CD8-positive, alpha-beta memory T cell (primary cell): ENCODE data around the gene CSTPP1. TPM values are rescaled to one million over a fixed set of nuclear protein-coding genes. Genes with fewer than 3 reads are reported as not detected.

Source experiments
- CTCF ChIA-PET: fragments of 350-600 bp; sonication (Branson Sonifier 250); formaldehyde crosslinking; loops from one replicate; lab custom pipeline; 2021; ENCODE audit warnings: antibody characterized with exemption; lab: Charles Lee
- POLR2A ChIA-PET: fragments of 350-600 bp; sonication (Branson Sonifier 250); formaldehyde crosslinking; loops from one replicate; lab custom pipeline; 2021; ENCODE audit warnings: antibody characterized with exemption; lab: Charles Lee
- DNase-seq, 5 donors: peaks; one replicate each; pipeline versions ENCODE4 v3.0.0 to v3.0.0-alpha.2; 2020 to 2022; ENCODE audit warnings: mixed read lengths in 1 of 5
- H3K27ac ChIP-seq: one replicate; pipeline ENCODE4 v1.7.0; 2013; ENCODE audit warnings: low read depth, mild to moderate bottlenecking, low read length, moderate library complexity
- H3K27me3 ChIP-seq: 2 replicates; pipeline ENCODE4 v1.7.0; 2013; ENCODE audit warnings: low read length, mild to moderate bottlenecking; ENCODE audit not compliant: insufficient read depth, poor library complexity, severe bottlenecking
- H3K36me3 ChIP-seq: 2 replicates; pipeline ENCODE4 v1.7.0; 2013; ENCODE audit warnings: mild to moderate bottlenecking, low read length, moderate library complexity; ENCODE audit not compliant: insufficient read depth
- H3K4me1 ChIP-seq: 2 replicates; pipeline ENCODE4 v1.7.0; 2013; ENCODE audit warnings: mild to moderate bottlenecking, low read length, moderate library complexity; ENCODE audit not compliant: insufficient read depth
- H3K4me3 ChIP-seq: 2 replicates; pipeline ENCODE4 v1.7.0; 2013; ENCODE audit warnings: mild to moderate bottlenecking, low read length
- H3K9me3 ChIP-seq: 2 replicates; pipeline ENCODE4 v1.7.0; 2013; ENCODE audit warnings: mild to moderate bottlenecking, low read length
- H3K27ac Mint-ChIP-seq, 8 donors: one replicate each; pipeline ENCODE4 v1.8.0; 2020 to 2021; ENCODE audit warnings: mixed read lengths in 8 of 8, mild to moderate bottlenecking in 6 of 8, inconsistent platforms in 3 of 8, moderate library complexity in 3 of 8
- H3K27me3 Mint-ChIP-seq, 2 donors: one replicate each; pipeline ENCODE4 v1.8.0; 2020 to 2021; ENCODE audit warnings: mixed read lengths in 2 of 2, mild to moderate bottlenecking in 1 of 2, moderate library complexity in 1 of 2
- H3K36me3 Mint-ChIP-seq, 3 donors: one replicate each; pipeline ENCODE4 v1.8.0; 2020 to 2021; ENCODE audit warnings: mixed read lengths in 3 of 3, inconsistent platforms in 1 of 3, mild to moderate bottlenecking in 1 of 3
- H3K4me1 Mint-ChIP-seq, 3 donors: one replicate each; pipeline ENCODE4 v1.8.0; 2020 to 2021; ENCODE audit warnings: mixed read lengths in 3 of 3, inconsistent platforms in 1 of 3, mild to moderate bottlenecking in 1 of 3
- H3K4me3 Mint-ChIP-seq, 7 donors: one replicate each; pipeline ENCODE4 v1.8.0; 2020 to 2021; ENCODE audit warnings: mixed read lengths in 7 of 7, mild to moderate bottlenecking in 6 of 7, moderate library complexity in 4 of 7, inconsistent platforms in 2 of 7
- H3K9me3 Mint-ChIP-seq, 5 donors: one replicate each; pipeline ENCODE4 v1.8.0; 2020 to 2022; ENCODE audit warnings: mixed read lengths in 5 of 5, mild to moderate bottlenecking in 3 of 5, moderate library complexity in 2 of 5, inconsistent platforms in 1 of 5
- polyA plus RNA-seq: library from polyadenylated mRNA; unstranded; fragments of 300-500 nt; fragmentation: Illumina TruSeq; gene quantifications from one replicate; pipeline ENCODE4 v1.2.3, GENCODE V29; 2021
- total RNA-seq, 2 experiments: library from RNA; stranded (reverse); gene quantifications; one replicate each; pipeline ENCODE4 v1.2.3, GENCODE V29; 2021

Gene CSTPP1
- total and polyA plus RNA-seq, 3 experiments from 2014 or later = 16.9 to 19.7 (median 18.4) TPM

GRCh38 chr11:46977038-46977813, 40.7 kb downstream of the CSTPP1 start:
- Mint-ChIP-seq H3K4me1 (peaks cover 12 to 18% (median 17%) of the 10 kb centered on the region in 3 donors), H3K27ac (peak overlapping the region in 1 of 8 donors; percentile 26), H3K9me3 (no peaks in the 10 kb centered on the region), H3K36me3 (peaks cover 0 to 6% (median 2%) of the 10 kb centered on the region in 3 donors), H3K4me3 (no peak overlapping the region), H3K27me3 (no peaks in the 10 kb centered on the region)
- DNase-seq = no peak
- no peaks in the 10 kb centered on the region for H3K9me3 ChIP-seq
- POLR2A ChIA-PET = no interaction called here
- no peaks in the 10 kb centered on the region for H3K4me1 ChIP-seq
- H3K36me3 ChIP-seq = no peaks in the 10 kb centered on the region
- no peaks in the 10 kb centered on the region for H3K27me3 ChIP-seq
- CTCF ChIA-PET = no interaction called here
- no peak overlapping the region for H3K27ac ChIP-seq
- no peak overlapping the region for H3K4me3 ChIP-seq

GRCh38 chr11:46978005-46978491, 41.5 kb downstream of the CSTPP1 start:
- ChIA-PET POLR2A (no interaction called here), CTCF (no interaction called here)
- no peak overlapping the region for H3K27ac Mint-ChIP-seq

GRCh38 chr11:46979358-46979757, 42.8 kb downstream of the CSTPP1 start:
- CTCF ChIA-PET = no interaction called here
- POLR2A ChIA-PET = no interaction called here
- H3K27me3 ChIP-seq = no peaks in the 10 kb centered on the region
- Mint-ChIP-seq H3K27ac (no peak overlapping the region), H3K4me1 (peaks cover 12 to 18% (median 17%) of the 10 kb centered on the region in 3 donors), H3K4me3 (peak overlapping the region in 1 of 7 donors; percentile 33), H3K27me3 (no peaks in the 10 kb centered on the region), H3K9me3 (no peaks in the 10 kb centered on the region), H3K36me3 (peaks cover 0 to 1% (median 0%) of the 10 kb centered on the region in 3 donors)
- no peak for DNase-seq
- no peak overlapping the region for H3K27ac ChIP-seq
- no peaks in the 10 kb centered on the region for H3K4me1 ChIP-seq
- H3K36me3 ChIP-seq = no peaks in the 10 kb centered on the region
- H3K4me3 ChIP-seq = no peak overlapping the region
- no peaks in the 10 kb centered on the region for H3K9me3 ChIP-seq

More at GRCh38 chr11:46978005-46978491, 41.5 kb downstream of the CSTPP1 start:
- no peaks in the 10 kb centered on the region for H3K36me3 ChIP-seq
- no peaks in the 10 kb centered on the region for H3K27me3 ChIP-seq
- H3K4me3 ChIP-seq = no peak overlapping the region
- H3K9me3 Mint-ChIP-seq = no peaks in the 10 kb centered on the region
- H3K9me3 ChIP-seq = no peaks in the 10 kb centered on the region
- H3K4me1 Mint-ChIP-seq = peaks cover 12 to 18% (median 17%) of the 10 kb centered on the region in 3 donors
- no peaks in the 10 kb centered on the region for H3K4me1 ChIP-seq
- H3K27ac ChIP-seq = no peak overlapping the region
- H3K4me3 Mint-ChIP-seq = no peak overlapping the region
- no peaks in the 10 kb centered on the region for H3K27me3 Mint-ChIP-seq
- no peak for DNase-seq
- H3K36me3 Mint-ChIP-seq = peaks cover 0 to 4% (median 2%) of the 10 kb centered on the region in 3 donors

- H3K4me1 Mint-ChIP-seq = peaks cover 12 to 18% (median 17%) of the 10 kb centered on the region in 3 donors
- no peaks in the 10 kb centered on the region for H3K36me3 ChIP-seq
- no peaks in the 10 kb centered on the region for H3K4me1 ChIP-seq
- H3K9me3 ChIP-seq = no peaks in the 10 kb centered on the region
- peak overlapping the region; percentile 62 to 83 (median 78) for H3K4me3 Mint-ChIP-seq
- H3K27ac Mint-ChIP-seq = peak overlapping the region in 6 of 8 donors; percentile 18 to 84 (median 42)
- no peaks in the 10 kb centered on the region for H3K27me3 ChIP-seq
- no peaks in the 10 kb centered on the region for H3K9me3 Mint-ChIP-seq
- ChIA-PET CTCF (no interaction called here), POLR2A (interaction anchor here (0.7 kb wide), 1 partner anchor 598 kb away, joined by 3 read pairs; the partner anchor contains the start of gene NDUFS3)
- H3K36me3 Mint-ChIP-seq = peaks cover 0 to 1% (median 0%) of the 10 kb centered on the region in 3 donors
- DNase-seq = peak in 1 of 5 donors; percentile 2
- H3K27me3 Mint-ChIP-seq = no peaks in the 10 kb centered on the region
- H3K4me3 ChIP-seq = peak overlapping the region; percentile 35
- H3K27ac ChIP-seq = no peak overlapping the region
Observed at GRCh38 chr11:46981436-46981835, 44.9 kb downstream of the CSTPP1 start.

DNA sequence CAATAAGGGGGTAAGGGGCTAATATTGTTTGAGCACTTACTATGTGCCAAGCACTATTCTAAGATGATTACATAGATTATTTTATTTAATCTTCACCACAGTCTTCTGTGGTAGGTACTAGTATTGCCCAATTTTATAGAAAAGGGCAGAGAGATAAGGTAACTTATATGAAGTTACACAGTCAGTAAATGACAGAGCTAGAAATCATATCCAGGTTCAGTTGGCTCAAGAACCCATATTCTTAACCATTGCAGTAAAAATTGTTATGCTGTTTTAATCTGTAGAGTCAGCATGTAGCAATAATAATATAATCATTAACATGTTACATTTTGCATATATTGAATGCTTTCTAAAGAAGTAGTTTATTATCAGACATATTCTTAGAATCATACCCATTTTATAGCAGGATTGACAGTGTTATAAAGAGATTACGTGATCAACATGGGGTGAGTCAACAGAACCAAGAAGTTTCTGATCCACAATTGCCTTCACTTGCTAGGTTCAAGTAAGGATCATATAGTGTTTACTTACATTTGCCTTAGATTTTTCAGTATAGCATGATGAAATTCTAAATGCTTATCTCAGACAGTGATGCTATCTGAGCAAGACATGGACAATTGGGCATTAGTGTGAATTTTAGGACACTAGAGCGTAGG, 46.4 kb downstream of the CSTPP1 start:
- CTCF ChIA-PET = no interaction called here
- POLR2A ChIA-PET = no interaction called here
- no peaks in the 10 kb centered on the region for H3K27me3 ChIP-seq

GRCh38 chr11:46983598-46983997, 47.0 kb downstream of the CSTPP1 start:
- Mint-ChIP-seq H3K4me3 (no peak overlapping the region), H3K9me3 (no peaks in the 10 kb centered on the region), H3K36me3 (peaks cover 8 to 15% (median 11%) of the 10 kb centered on the region in 3 donors), H3K27ac (peak overlapping the region in 2 of 8 donors; percentile 6 to 58), H3K27me3 (no peaks in the 10 kb centered on the region), H3K4me1 (peaks cover 12 to 18% (median 17%) of the 10 kb centered on the region in 3 donors)
- H3K36me3 ChIP-seq = no peaks in the 10 kb centered on the region
- H3K9me3 ChIP-seq = no peaks in the 10 kb centered on the region
- POLR2A ChIA-PET = no interaction called here
- H3K27ac ChIP-seq = no peak overlapping the region
- no peak overlapping the region for H3K4me3 ChIP-seq
- CTCF ChIA-PET = no interaction called here
- H3K27me3 ChIP-seq = no peaks in the 10 kb centered on the region
- DNase-seq = no peak
- no peaks in the 10 kb centered on the region for H3K4me1 ChIP-seq

More for the DNA sequence above, 46.4 kb downstream of the CSTPP1 start:
- Histone ChIP-seq H3K36me3 (no peaks in the 10 kb centered on the region), H3K4me1 (no peaks in the 10 kb centered on the region), H3K4me3 (no peak overlapping the region), H3K27ac (no peak overlapping the region), H3K9me3 (no peaks in the 10 kb centered on the region)
- Mint-ChIP-seq H3K9me3 (no peaks in the 10 kb centered on the region), H3K4me1 (peaks cover 12 to 18% (median 17%) of the 10 kb centered on the region in 3 donors), H3K27me3 (no peaks in the 10 kb centered on the region), H3K4me3 (no peak overlapping the region), H3K36me3 (peaks cover 1 to 9% (median 7%) of the 10 kb centered on the region in 3 donors), H3K27ac (peak overlapping the region in 1 of 8 donors; percentile 6)
- DNase-seq = no peak

- POLR2A ChIA-PET = interaction anchor here (0.6 to 0.8 kb wide), 2 partner anchors 35 to 67 kb away, joined by 3 to 4 read pairs; no protein-coding TSS in a partner anchor
Observed at GRCh38 chr11:46984548-46984947, 48.0 kb downstream of the CSTPP1 start.

More at GRCh38 chr11:46984548-46984947, 48.0 kb downstream of the CSTPP1 start:
- H3K4me3 ChIP-seq = no peak overlapping the region
- CTCF ChIA-PET = no interaction called here
- Mint-ChIP-seq H3K4me3 (no peak overlapping the region), H3K27ac (no peak overlapping the region), H3K9me3 (no peaks in the 10 kb centered on the region), H3K4me1 (peaks cover 12 to 18% (median 17%) of the 10 kb centered on the region in 3 donors), H3K27me3 (no peaks in the 10 kb centered on the region), H3K36me3 (peaks cover 9 to 17% (median 11%) of the 10 kb centered on the region in 3 donors)
- H3K9me3 ChIP-seq = no peaks in the 10 kb centered on the region
- no peaks in the 10 kb centered on the region for H3K27me3 ChIP-seq
- no peak for DNase-seq
- H3K27ac ChIP-seq = no peak overlapping the region
- no peaks in the 10 kb centered on the region for H3K4me1 ChIP-seq
- no peaks in the 10 kb centered on the region for H3K36me3 ChIP-seq
